ENCODE results near the gene CRLF3. TPM values are rescaled to one million over a fixed set of nuclear protein-coding genes. Genes with fewer than 3 reads are reported as not detected.

Gene CRLF3
- 16.0 TPM for polyA plus RNA-seq (2013, experiment 1 of 4)
- 16.2 TPM for polyA plus RNA-seq (2013, experiment 2 of 4)
- polyA plus RNA-seq (2013, experiment 3 of 4), result 12.0 TPM
- 14.2 TPM for polyA plus RNA-seq (2013, experiment 4 of 4)

- H3K4me1 ChIP-seq (ENCODE audit: control insufficient read depth, insufficient read depth, low read length), result no peaks in the 10 kb centered on the region
- H3K27ac ChIP-seq (ENCODE audit: insufficient read depth, low read depth, low read length, poor library complexity, severe bottlenecking), result peak within 1 kb of the TSS; percentile 84
- no peaks in the 10 kb centered on the region for H3K36me3 ChIP-seq (ENCODE audit: control insufficient read depth, insufficient read depth, low read length)
- WGBS, 2 experiments, result 11% methylated on average over 75 of the region's 75 CpGs
- no peaks in the 10 kb centered on the region for H3K9me3 ChIP-seq (ENCODE audit: control insufficient read depth, low read length)
- no peaks in the 10 kb centered on the region for H3K27me3 ChIP-seq (ENCODE audit: control insufficient read depth, insufficient read depth, low read length, poor library complexity, severe bottlenecking)
- H3K4me3 ChIP-seq (ENCODE audit: insufficient read depth, low read depth, low read length), result peak within 1 kb of the TSS; percentile 84
Measured at GRCh38 chr17:30824356-30825145, at the start of gene CRLF3. Gene CRLF3 (minus strand): TSS chr17:30824692. CDS start chr17:30824651, 41 bp downstream.

- Histone ChIP-seq H3K36me3 (ENCODE audit: control insufficient read depth, insufficient read depth, low read length) (peaks cover 26% of the 10 kb centered on the region), H3K4me3 (ENCODE audit: insufficient read depth, low read depth, low read length) (no peak overlapping the region), H3K27ac (ENCODE audit: insufficient read depth, low read depth, low read length, poor library complexity, severe bottlenecking) (no peak overlapping the region), H3K9me3 (ENCODE audit: control insufficient read depth, low read length) (no peaks in the 10 kb centered on the region), H3K4me1 (ENCODE audit: control insufficient read depth, insufficient read depth, low read length) (no peaks in the 10 kb centered on the region), H3K27me3 (ENCODE audit: control insufficient read depth, insufficient read depth, low read length, poor library complexity, severe bottlenecking) (no peaks in the 10 kb centered on the region)
- WGBS, 2 experiments, result 92 to 98% methylated on average over 6 of the region's 6 CpGs
Measured at GRCh38 chr17:30869005-30869404, 44.5 kb upstream of the CRLF3 start.

GRCh38 chr17:30864636-30865035, 40.1 kb upstream of the CRLF3 start:
- H3K4me1 ChIP-seq (ENCODE audit: control insufficient read depth, insufficient read depth, low read length), result no peaks in the 10 kb centered on the region
- no peak overlapping the region for H3K4me3 ChIP-seq (ENCODE audit: insufficient read depth, low read depth, low read length)
- H3K27me3 ChIP-seq (ENCODE audit: control insufficient read depth, insufficient read depth, low read length, poor library complexity, severe bottlenecking), result no peaks in the 10 kb centered on the region
- 86 to 100% methylated on average over 1 of the region's 1 CpG for WGBS, 2 experiments
- H3K36me3 ChIP-seq (ENCODE audit: control insufficient read depth, insufficient read depth, low read length), result peaks cover 35% of the 10 kb centered on the region
- no peaks in the 10 kb centered on the region for H3K9me3 ChIP-seq (ENCODE audit: control insufficient read depth, low read length)
- no peak overlapping the region for H3K27ac ChIP-seq (ENCODE audit: insufficient read depth, low read depth, low read length, poor library complexity, severe bottlenecking)

- no peak overlapping the region for H3K27ac ChIP-seq (ENCODE audit: insufficient read depth, low read depth, low read length, poor library complexity, severe bottlenecking)
- H3K27me3 ChIP-seq (ENCODE audit: control insufficient read depth, insufficient read depth, low read length, poor library complexity, severe bottlenecking), result no peaks in the 10 kb centered on the region
- 95% methylated on average over 8 to 9 of the region's 9 CpGs for WGBS, 2 experiments
- no peaks in the 10 kb centered on the region for H3K4me1 ChIP-seq (ENCODE audit: control insufficient read depth, insufficient read depth, low read length)
- H3K36me3 ChIP-seq (ENCODE audit: control insufficient read depth, insufficient read depth, low read length), result peaks cover 33% of the 10 kb centered on the region
- no peaks in the 10 kb centered on the region for H3K9me3 ChIP-seq (ENCODE audit: control insufficient read depth, low read length)
- no peak overlapping the region for H3K4me3 ChIP-seq (ENCODE audit: insufficient read depth, low read depth, low read length)
Measured at GRCh38 chr17:30858556-30859250, 34.2 kb upstream of the CRLF3 start.

- Histone ChIP-seq H3K4me3 (ENCODE audit: insufficient read depth, low read depth, low read length) (no peak overlapping the region), H3K9me3 (ENCODE audit: control insufficient read depth, low read length) (no peaks in the 10 kb centered on the region), H3K27ac (ENCODE audit: insufficient read depth, low read depth, low read length, poor library complexity, severe bottlenecking) (no peak overlapping the region), H3K27me3 (ENCODE audit: control insufficient read depth, insufficient read depth, low read length, poor library complexity, severe bottlenecking) (no peaks in the 10 kb centered on the region), H3K36me3 (ENCODE audit: control insufficient read depth, insufficient read depth, low read length) (peaks cover 25% of the 10 kb centered on the region), H3K4me1 (ENCODE audit: control insufficient read depth, insufficient read depth, low read length) (no peaks in the 10 kb centered on the region)
- 93 to 97% methylated on average over 3 of the region's 3 CpGs for WGBS, 2 experiments
Measured at GRCh38 chr17:30854146-30854545, 29.7 kb upstream of the CRLF3 start.

GRCh38 chr17:30848021-30848420, 23.5 kb upstream of the CRLF3 start:
- no peak overlapping the region for H3K27ac ChIP-seq (ENCODE audit: insufficient read depth, low read depth, low read length, poor library complexity, severe bottlenecking)
- H3K27me3 ChIP-seq (ENCODE audit: control insufficient read depth, insufficient read depth, low read length, poor library complexity, severe bottlenecking), result no peaks in the 10 kb centered on the region
- no peaks in the 10 kb centered on the region for H3K4me1 ChIP-seq (ENCODE audit: control insufficient read depth, insufficient read depth, low read length)
- peaks cover 23% of the 10 kb centered on the region for H3K36me3 ChIP-seq (ENCODE audit: control insufficient read depth, insufficient read depth, low read length)
- H3K4me3 ChIP-seq (ENCODE audit: insufficient read depth, low read depth, low read length), result no peak overlapping the region
- no peaks in the 10 kb centered on the region for H3K9me3 ChIP-seq (ENCODE audit: control insufficient read depth, low read length)
- 91 to 97% methylated on average over 6 of the region's 6 CpGs for WGBS, 2 experiments

GRCh38 chr17:30840771-30841170, 16.3 kb upstream of the CRLF3 start:
- peaks cover 55% of the 10 kb centered on the region for H3K36me3 ChIP-seq (ENCODE audit: control insufficient read depth, insufficient read depth, low read length)
- H3K27ac ChIP-seq (ENCODE audit: insufficient read depth, low read depth, low read length, poor library complexity, severe bottlenecking), result no peak overlapping the region
- 89 to 96% methylated on average over 7 of the region's 7 CpGs for WGBS, 2 experiments
- H3K4me1 ChIP-seq (ENCODE audit: control insufficient read depth, insufficient read depth, low read length), result no peaks in the 10 kb centered on the region
- H3K9me3 ChIP-seq (ENCODE audit: control insufficient read depth, low read length), result no peaks in the 10 kb centered on the region
- H3K27me3 ChIP-seq (ENCODE audit: control insufficient read depth, insufficient read depth, low read length, poor library complexity, severe bottlenecking), result no peaks in the 10 kb centered on the region
- no peak overlapping the region for H3K4me3 ChIP-seq (ENCODE audit: insufficient read depth, low read depth, low read length)

GRCh38 chr17:30838202-30838807, 13.8 kb upstream of the CRLF3 start:
- Histone ChIP-seq H3K27ac (ENCODE audit: insufficient read depth, low read depth, low read length, poor library complexity, severe bottlenecking) (no peak overlapping the region), H3K4me3 (ENCODE audit: insufficient read depth, low read depth, low read length) (no peak overlapping the region), H3K27me3 (ENCODE audit: control insufficient read depth, insufficient read depth, low read length, poor library complexity, severe bottlenecking) (no peaks in the 10 kb centered on the region), H3K36me3 (ENCODE audit: control insufficient read depth, insufficient read depth, low read length) (peaks cover 51% of the 10 kb centered on the region), H3K9me3 (ENCODE audit: control insufficient read depth, low read length) (no peaks in the 10 kb centered on the region), H3K4me1 (ENCODE audit: control insufficient read depth, insufficient read depth, low read length) (peaks cover 2% of the 10 kb centered on the region)
- 94 to 99% methylated on average over 4 to 5 of the region's 5 CpGs for WGBS, 2 experiments

- H3K27ac ChIP-seq (ENCODE audit: insufficient read depth, low read depth, low read length, poor library complexity, severe bottlenecking), result peak overlapping the region; percentile 86
Measured at GRCh38 chr17:30832438-30833124, 8.1 kb upstream of the CRLF3 start.

More at GRCh38 chr17:30832438-30833124, 8.1 kb upstream of the CRLF3 start:
- peaks cover 7% of the 10 kb centered on the region for H3K4me1 ChIP-seq (ENCODE audit: control insufficient read depth, insufficient read depth, low read length)
- no peaks in the 10 kb centered on the region for H3K9me3 ChIP-seq (ENCODE audit: control insufficient read depth, low read length)
- WGBS, 2 experiments, result 8 to 9% methylated on average over 15 of the region's 15 CpGs
- H3K36me3 ChIP-seq (ENCODE audit: control insufficient read depth, insufficient read depth, low read length), result peaks cover 11% of the 10 kb centered on the region
- no peaks in the 10 kb centered on the region for H3K27me3 ChIP-seq (ENCODE audit: control insufficient read depth, insufficient read depth, low read length, poor library complexity, severe bottlenecking)
- peak overlapping the region; percentile 95 for H3K4me3 ChIP-seq (ENCODE audit: insufficient read depth, low read depth, low read length)

Measured in ectodermal cell (in vitro differentiated cells).